GM12878 (cell line): ENCODE measurements around the gene BICRAL. TPM values are rescaled to one million over a fixed set of nuclear protein-coding genes. Genes with fewer than 3 reads are reported as not detected.

Source experiments
- ATAC-seq: fragments of 200-7000 bp; cut with Tn5 transposase; 3 replicates; pipeline ENCODE4 v1.9.1; 2020; ENCODE audit warnings: mild to moderate bottlenecking, moderate library complexity
- BruUV-seq: library from RNA; stranded (reverse); fragments of 400-500 nt; replicated peaks from 2 replicates; lab custom pipeline; 2021; lab: Mats Ljungman, UMichigan
- CTCF ChIA-PET: fragments of 300-600 bp; sonication (Branson Sonifier 250); formaldehyde crosslinking; extraction: SDS; loops from one replicate; lab custom pipeline; 2021; ENCODE audit warnings: inconsistent platforms; lab: Yijun Ruan, JAX
- POLR2A ChIA-PET: fragments of 350-600 bp; formaldehyde crosslinking; extraction: SDS; loops from one replicate; lab custom pipeline; 2021; ENCODE audit warnings: inconsistent platforms; lab: Charles Lee
- RAD21 ChIA-PET: fragments of 300-600 bp; sonication (Branson Sonifier 250); formaldehyde crosslinking; loops from one replicate; lab custom pipeline; 2023; ENCODE audit warnings: antibody characterized with exemption; ENCODE audit not compliant: unreplicated experiment; lab: Charles Lee
- SMC1A ChIA-PET: fragments of 300-600 bp; sonication (Branson Sonifier 250); formaldehyde crosslinking; loops from one replicate; lab custom pipeline; 2023; ENCODE audit not compliant: unreplicated experiment, uncharacterized antibody; lab: Charles Lee
- DNase-seq: peaks from one replicate; pipeline ENCODE4 v3.0.0-alpha.2; 2011; ENCODE audit warnings: low read depth, low spot score
- FAIRE-seq: peaks from 3 replicates; lab custom pipeline; 2011; peaks lifted over from hg19 to GRCh38; lab: Jason Lieb, UNC
- H2AFZ ChIP-seq: 2 replicates; pipeline ENCODE4 v1.6.0; 2011; ENCODE audit warnings: low read depth, low read length, control low read depth; ENCODE audit not compliant: control insufficient read depth
- H3K27ac ChIP-seq: 2 replicates; pipeline ENCODE4 v1.5.1; 2011; ENCODE audit warnings: control low read depth; ENCODE audit not compliant: control insufficient read depth, insufficient read depth
- H3K27me3 ChIP-seq, 2 experiments: replicated peaks in 1 of 2; 2 replicates each; pipeline versions ENCODE4 v1.6.0 to v1.6.1; 2011; ENCODE audit warnings: low read length in 1 of 2; ENCODE audit not compliant: control insufficient read depth in 2 of 2, insufficient read depth in 2 of 2
- H3K36me3 ChIP-seq, 2 experiments: 2 replicates each; pipeline ENCODE4 v1.5.1; 2011; ENCODE audit warnings: low read length in 1 of 2; ENCODE audit not compliant: control insufficient read depth in 2 of 2, insufficient read depth in 2 of 2
- H3K4me1 ChIP-seq: 2 replicates; pipeline ENCODE4 v1.6.1; 2011; ENCODE audit warnings: mild to moderate bottlenecking, low read length, moderate library complexity, mixed read lengths; ENCODE audit not compliant: control insufficient read depth, insufficient read depth
- H3K4me2 ChIP-seq: 2 replicates; pipeline ENCODE4 v1.6.0; 2011; ENCODE audit warnings: control low read depth; ENCODE audit not compliant: control insufficient read depth, insufficient read depth
- H3K4me3 ChIP-seq: fragments of 200-600 bp; sonication (generic); 2 replicates; pipeline ENCODE4 v1.5.1; 2016
- H3K79me2 ChIP-seq: 2 replicates; pipeline ENCODE4 v1.6.0; 2011; ENCODE audit warnings: low read length; ENCODE audit not compliant: control insufficient read depth, insufficient read depth
- H3K9ac ChIP-seq: 2 replicates; pipeline ENCODE4 v1.8.0; 2011; ENCODE audit warnings: low read length, control low read depth, mixed read lengths; ENCODE audit not compliant: control insufficient read depth, insufficient read depth
- H3K9me3 ChIP-seq: replicated peaks from 3 replicates; pipeline ENCODE4 v1.5.1; 2011; ENCODE audit warnings: mild to moderate bottlenecking, low read length; ENCODE audit not compliant: control insufficient read depth, insufficient read depth
- H4K20me1 ChIP-seq: 2 replicates; pipeline ENCODE4 v1.6.0; 2011; ENCODE audit not compliant: control insufficient read depth, insufficient read depth
- EP300 ChIP-seq, 2 experiments: fragments of 150-350 bp in 1 of 2; IDR thresholded peaks; 2 replicates each; pipeline ENCODE4 v1.6.1; 2011 to 2012; ENCODE audit warnings: low read depth in 2 of 2, low read length in 2 of 2, borderline replicate concordance in 1 of 2, improper control_type of control experiment in 1 of 2, inconsistent platforms in 1 of 2; ENCODE audit not compliant: control insufficient read depth in 1 of 2
- FOXM1 ChIP-seq: IDR thresholded peaks from 2 replicates; pipeline ENCODE4 v1.6.1; 2012; ENCODE audit warnings: low read depth, mild to moderate bottlenecking, inconsistent platforms, low read length, moderate library complexity
- KAT2A ChIP-seq: conservative IDR thresholded peaks from 2 replicates; pipeline ENCODE4 v1.6.1; 2011; ENCODE audit warnings: low read depth, low read length; ENCODE audit not compliant: control insufficient read depth
- SREBF1 ChIP-seq: IDR thresholded peaks from 2 replicates; pipeline ENCODE4 v1.6.1; 2012; ENCODE audit warnings: mild to moderate bottlenecking, low read length
- WRNIP1 ChIP-seq: IDR thresholded peaks from 2 replicates; pipeline ENCODE4 v1.6.1; 2011; ENCODE audit warnings: low read depth, low read length, improper control_type of control experiment, borderline replicate concordance
- whole genome bisulfite sequencing: methylation state at CpG from one replicate; pipeline ENCODE4 v1.1.6; 2016; ENCODE audit warnings: low lambda C conversion rate; ENCODE audit not compliant: insufficient replicate concordance, insufficient coverage; ENCODE audit errors: missing lambda C conversion rate; 5-methylcytosine and 5-hydroxymethylcytosine counted together
- in situ Hi-C: fragments of 300-500 bp; cut with MboI; formaldehyde crosslinking; loops from 9 replicates; pipeline ENCODE4 v1.14.3; 2018; ENCODE audit warnings: mixed read lengths
- intact Hi-C: fragments of 100-400 bp; cut with micrococcal nuclease; formaldehyde crosslinking; loops from one replicate; pipeline ENCODE4 v1.14.2; 2022; ENCODE audit not compliant: unreplicated experiment
- polyA plus RNA-seq, 11 experiments: library from polyadenylated mRNA; depleted of rRNA in 4 of 11; unstranded in 6 of 11; stranded (reverse) in 5 of 11; fragments of >200 nt; fragmentation: Nextera tagmentation in 4 of 11; fragmentation: Illumina TruSeq in 1 of 11; extraction: Ambion mirVana in 4 of 11; extraction: Trizol in 1 of 11; gene quantifications; 1 replicate in 1 of 11; 2 replicates in 10 of 11; pipeline versions ENCODE4 v1.2.1 to v1.2.3, GENCODE V29; 2011 to 2016; ENCODE audit warnings: inconsistent platforms in 2 of 11, missing spikeins in 2 of 11, low read depth in 1 of 11
- total RNA-seq, 4 experiments: library from RNA; depleted of rRNA in 3 of 4; stranded (reverse); fragments of >200 nt in 3 of 4; fragmentation: Illumina TruSeq in 1 of 4; extraction: Trizol in 1 of 4; gene quantifications; 2 replicates each; pipeline versions ENCODE4 v1.2.1 to v1.2.3, GENCODE V29; 2013 to 2021
- TF ChIP-seq, protein P1 (sequence below): IDR thresholded peaks from 2 replicates; pipeline ENCODE4 v1.6.1; 2011; ENCODE audit warnings: mild to moderate bottlenecking, low read depth, low read length, moderate library complexity; ENCODE audit not compliant: insufficient replicate concordance
- TF ChIP-seq, protein P2 (sequence below): IDR thresholded peaks from 2 replicates; pipeline ENCODE4 v1.6.1; 2011; ENCODE audit warnings: borderline replicate concordance, low read depth, mild to moderate bottlenecking, moderate library complexity, low read length; ENCODE audit not compliant: insufficient read depth, poor library complexity, severe bottlenecking

BICRAL gene
- total and polyA plus RNA-seq, 10 of the 15 experiments (the other 5 are each of a cell fraction or from before 2014, with no cell fraction given), result 1.9 to 16.6 (median 8.5) TPM

DNA sequence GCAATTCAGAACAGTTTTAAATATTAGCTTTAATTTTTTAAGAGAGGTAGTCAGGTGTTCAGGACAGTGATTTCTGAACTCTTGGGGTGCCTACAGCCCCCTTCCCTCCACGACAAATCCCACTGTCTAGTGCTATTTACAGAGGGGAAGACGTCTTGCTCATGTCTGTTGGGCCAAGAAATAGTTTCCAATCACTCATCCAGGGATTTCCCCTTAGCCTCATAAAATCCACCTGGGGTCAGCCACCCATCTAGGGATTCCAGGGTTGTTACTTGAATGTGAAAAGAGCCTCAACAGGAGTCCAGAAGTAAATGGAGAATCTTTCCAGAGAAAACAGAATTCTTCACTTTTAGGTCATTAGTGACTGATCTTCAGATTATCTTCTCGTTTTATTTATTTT lies 37.0 kb downstream of the BICRAL start:
- DNase-seq (no peak), FAIRE-seq (no peak), ATAC-seq (no peak)
- H3K4me1 ChIP-seq, result no peaks in the 10 kb centered on the region
- no peak overlapping the region for H2AFZ ChIP-seq
- 68% methylated on average over 3 of the region's 3 CpGs for WGBS
- peaks cover 0 to 8% of the 10 kb centered on the region in 2 experiments; a peak in 2 of 4 replicates for H3K36me3 ChIP-seq
- H3K4me2 ChIP-seq, result no peak overlapping the region
- H3K9me3 ChIP-seq, result no peaks in the 10 kb centered on the region
- RAD21 ChIA-PET, result interaction anchor here (1.9 kb wide), 1 partner anchor 71 kb away, joined by 6 read pairs; no protein-coding TSS in a partner anchor
- POLR2A ChIA-PET, result no interaction called here
- no peaks in the 10 kb centered on the region for H4K20me1 ChIP-seq
- TF ChIP-seq EP300 (IDR thresholded peaks at IDR 0.05; ENCODE audit: borderline replicate concordance in 1 of 2, control insufficient read depth in 1 of 2, low read depth in 2 of 2, low read length in 2 of 2) (no peak), SREBF1 (no peak), WRNIP1 (no peak), KAT2A (no peak), FOXM1 (no peak)
- TF ChIP-seq, protein P1, sequence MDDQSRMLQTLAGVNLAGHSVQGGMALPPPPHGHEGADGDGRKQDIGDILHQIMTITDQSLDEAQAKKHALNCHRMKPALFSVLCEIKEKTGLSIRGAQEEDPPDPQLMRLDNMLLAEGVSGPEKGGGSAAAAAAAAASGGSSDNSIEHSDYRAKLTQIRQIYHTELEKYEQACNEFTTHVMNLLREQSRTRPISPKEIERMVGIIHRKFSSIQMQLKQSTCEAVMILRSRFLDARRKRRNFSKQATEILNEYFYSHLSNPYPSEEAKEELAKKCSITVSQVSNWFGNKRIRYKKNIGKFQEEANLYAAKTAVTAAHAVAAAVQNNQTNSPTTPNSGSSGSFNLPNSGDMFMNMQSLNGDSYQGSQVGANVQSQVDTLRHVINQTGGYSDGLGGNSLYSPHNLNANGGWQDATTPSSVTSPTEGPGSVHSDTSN, result no peak
- TF ChIP-seq, protein P2, sequence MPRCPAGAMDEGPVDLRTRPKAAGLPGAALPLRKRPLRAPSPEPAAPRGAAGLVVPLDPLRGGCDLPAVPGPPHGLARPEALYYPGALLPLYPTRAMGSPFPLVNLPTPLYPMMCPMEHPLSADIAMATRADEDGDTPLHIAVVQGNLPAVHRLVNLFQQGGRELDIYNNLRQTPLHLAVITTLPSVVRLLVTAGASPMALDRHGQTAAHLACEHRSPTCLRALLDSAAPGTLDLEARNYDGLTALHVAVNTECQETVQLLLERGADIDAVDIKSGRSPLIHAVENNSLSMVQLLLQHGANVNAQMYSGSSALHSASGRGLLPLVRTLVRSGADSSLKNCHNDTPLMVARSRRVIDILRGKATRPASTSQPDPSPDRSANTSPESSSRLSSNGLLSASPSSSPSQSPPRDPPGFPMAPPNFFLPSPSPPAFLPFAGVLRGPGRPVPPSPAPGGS, result no peak
- intact Hi-C loops, result no loop called here
- BruUV-seq, result no TSS peak
- H3K27me3 ChIP-seq, result no peaks in the 10 kb centered on the region
- SMC1A ChIA-PET, result interaction anchor here (0.8 to 2.0 kb wide), 4 partner anchors 58 to 74 kb away, joined by 3 to 7 read pairs (median 4); partner anchors contain the start of genes RPL7L1 and TBCC
- no peak overlapping the region for H3K9ac ChIP-seq
- in situ Hi-C loops, result no loop called here
- H3K4me3 ChIP-seq, result no peak overlapping the region
- no peaks in the 10 kb centered on the region for H3K79me2 ChIP-seq
- CTCF ChIA-PET, result interaction anchor here (0.6 to 1.6 kb wide), 6 partner anchors 11 to 326 kb away, joined by 3 to 4 read pairs (median 3); no protein-coding TSS in a partner anchor
- no peak overlapping the region for H3K27ac ChIP-seq
